Dermis blood vessel endothelial cell (primary cell): ENCODE measurements around the gene SNX30. TPM values are rescaled to one million over a fixed set of nuclear protein-coding genes. Genes with fewer than 3 reads are reported as not detected.

Experiments
- DNase-seq: peaks from one replicate; pipeline ENCODE4 v3.0.0; 2010
- total RNA-seq: library from RNA; depleted of rRNA; stranded (reverse); fragments of >200 nt; gene quantifications from 2 replicates; pipeline ENCODE4 v1.2.3, GENCODE V29; 2014

The SNX30 gene
- total RNA-seq, 1 donor from 2014 or later, result 8.5 TPM

DNA sequence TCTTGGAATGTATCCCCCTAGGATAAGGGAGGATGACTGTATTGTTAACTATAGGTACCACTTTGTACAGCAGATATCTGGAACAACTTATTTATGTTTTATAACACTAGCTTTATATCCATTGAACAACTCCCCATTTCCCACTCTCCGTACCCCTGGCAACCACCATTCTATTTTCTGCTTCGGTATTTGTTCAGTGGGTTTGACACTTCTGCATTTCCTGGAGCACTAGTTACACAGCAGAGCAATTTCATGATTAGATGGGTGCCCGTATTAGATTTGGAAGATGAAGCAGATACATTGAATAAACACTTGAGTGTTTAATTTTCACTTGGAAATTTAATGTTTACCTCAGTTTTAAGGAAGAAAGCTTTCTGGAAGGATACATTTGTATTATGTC, 72.7 kb downstream of the SNX30 start:
- no peak for DNase-seq

DNA sequence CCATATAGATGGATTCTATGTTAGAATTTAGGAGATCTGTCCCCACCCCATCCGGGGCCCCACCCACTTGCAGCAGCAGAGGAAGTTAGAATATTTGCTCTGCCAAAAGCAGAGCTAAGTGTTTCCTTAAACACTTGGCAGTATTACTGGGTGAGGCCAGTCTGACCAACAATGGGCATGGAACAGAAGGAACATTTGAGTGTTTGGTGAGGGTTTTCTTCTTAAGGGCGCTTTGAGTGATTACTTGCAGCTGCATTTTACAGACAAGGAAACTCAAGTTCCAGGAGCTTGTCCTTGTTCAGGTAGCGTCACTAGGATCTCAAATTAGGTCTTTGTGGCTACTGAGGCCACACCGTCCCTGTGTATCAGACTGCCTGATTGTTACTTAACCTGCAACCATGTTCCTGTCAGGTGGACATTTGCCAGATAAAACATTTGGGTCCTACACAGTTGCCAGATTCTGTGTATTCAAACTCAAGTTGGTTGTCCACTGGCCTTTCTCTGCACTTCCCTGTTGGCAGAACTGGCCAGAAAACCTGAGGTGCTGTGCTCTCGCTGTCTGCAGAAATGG, 80.8 kb downstream of the SNX30 start:
- peak; percentile 45 for DNase-seq

DNA sequence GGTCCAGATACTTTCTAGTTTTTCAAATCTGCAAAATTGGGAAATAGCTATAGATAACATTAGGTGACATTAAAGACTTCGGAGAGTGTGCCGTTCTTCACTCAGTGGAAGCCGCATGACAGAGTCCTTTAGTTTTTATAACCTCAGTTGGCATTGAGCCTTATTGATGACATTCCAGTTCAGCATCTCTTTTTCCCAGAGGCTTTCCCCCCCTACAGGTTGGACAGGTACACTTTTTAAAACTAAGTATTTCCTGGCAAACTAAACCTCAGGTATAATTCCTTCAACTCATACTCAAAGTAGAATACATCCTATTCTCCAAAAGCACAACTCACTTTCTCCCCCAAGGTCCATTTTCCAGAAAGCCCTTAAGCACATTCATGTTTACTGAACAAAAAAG, 81.4 kb downstream of the SNX30 start:
- DNase-seq, result no peak

DNA sequence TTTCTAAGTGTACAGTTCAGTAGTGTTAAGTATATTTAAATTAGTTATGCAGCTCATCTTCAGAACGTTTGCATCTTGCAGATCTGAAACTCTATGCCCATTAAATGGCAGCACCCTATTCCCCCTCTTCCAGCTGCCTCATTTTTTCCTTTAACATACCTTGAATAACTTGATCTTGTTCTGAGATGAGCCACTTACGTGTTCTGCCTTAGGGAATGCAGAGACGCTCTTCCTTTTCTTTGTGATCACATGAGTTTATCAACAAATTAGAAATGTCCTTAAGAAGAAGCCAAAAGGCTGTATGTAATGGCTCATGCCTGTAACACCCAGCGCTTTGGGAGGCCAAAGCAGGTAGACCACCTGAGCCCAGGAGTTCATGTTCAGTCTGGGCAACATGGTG, 82.5 kb downstream of the SNX30 start:
- DNase-seq, result no peak

DNA sequence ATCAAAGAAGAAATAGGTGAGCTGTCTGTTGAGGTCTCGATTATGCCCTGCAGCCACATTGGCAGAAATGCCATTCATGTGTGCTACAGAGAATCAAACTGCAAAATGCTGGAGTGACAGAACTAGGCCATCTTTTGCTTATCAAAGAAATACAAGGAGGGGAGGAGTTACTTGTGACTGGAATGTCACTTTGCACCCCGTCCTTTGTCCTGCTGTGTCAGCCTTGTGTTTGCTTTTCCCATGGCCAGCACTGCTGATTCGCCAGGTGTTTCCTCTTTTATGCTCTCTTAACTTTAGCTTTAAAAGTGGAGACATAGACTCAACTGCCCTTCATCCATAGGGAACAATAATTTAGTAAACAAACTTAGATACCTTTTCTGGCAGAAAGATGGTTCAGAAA, 85.8 kb downstream of the SNX30 start:
- peak; percentile 48 for DNase-seq

DNA sequence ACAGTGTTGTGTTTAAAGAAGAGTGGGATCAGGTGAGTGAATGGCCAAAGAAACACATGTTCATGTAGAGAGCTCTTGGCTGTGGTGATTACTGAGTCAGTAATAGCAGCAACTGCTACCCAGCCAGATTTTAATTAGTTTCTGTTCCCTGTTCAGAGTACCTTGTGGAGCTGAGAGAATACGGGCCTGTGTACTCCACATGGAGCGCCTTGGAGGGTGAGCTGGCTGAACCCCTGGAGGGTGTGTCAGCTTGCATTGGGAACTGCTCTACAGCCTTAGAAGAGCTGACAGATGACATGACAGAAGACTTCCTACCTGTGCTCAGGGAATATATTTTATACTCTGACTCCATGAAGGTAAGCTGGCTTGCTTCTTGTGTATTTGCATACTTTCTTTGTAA, 87.8 kb downstream of the SNX30 start:
- no peak for DNase-seq

DNA sequence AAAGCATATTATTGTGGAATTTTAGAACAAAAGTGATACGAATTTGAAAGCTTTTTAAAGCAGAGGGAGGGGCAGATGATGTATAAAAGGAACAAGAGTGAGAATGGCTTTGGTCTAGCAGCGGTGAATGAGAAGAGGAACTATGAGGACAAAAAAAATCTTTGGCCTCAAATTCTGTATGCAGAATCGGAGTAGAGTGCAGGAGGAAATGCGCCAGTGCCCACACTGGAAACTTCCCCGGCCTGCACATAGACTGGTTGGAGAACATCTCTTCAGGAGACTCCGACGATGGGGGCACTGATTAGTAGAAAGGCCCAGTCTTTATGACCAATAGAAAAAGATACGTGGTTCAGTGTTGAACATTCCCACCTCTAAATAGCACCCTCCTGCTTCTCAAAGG, 88.8 kb downstream of the SNX30 start:
- DNase-seq, result no peak

DNA sequence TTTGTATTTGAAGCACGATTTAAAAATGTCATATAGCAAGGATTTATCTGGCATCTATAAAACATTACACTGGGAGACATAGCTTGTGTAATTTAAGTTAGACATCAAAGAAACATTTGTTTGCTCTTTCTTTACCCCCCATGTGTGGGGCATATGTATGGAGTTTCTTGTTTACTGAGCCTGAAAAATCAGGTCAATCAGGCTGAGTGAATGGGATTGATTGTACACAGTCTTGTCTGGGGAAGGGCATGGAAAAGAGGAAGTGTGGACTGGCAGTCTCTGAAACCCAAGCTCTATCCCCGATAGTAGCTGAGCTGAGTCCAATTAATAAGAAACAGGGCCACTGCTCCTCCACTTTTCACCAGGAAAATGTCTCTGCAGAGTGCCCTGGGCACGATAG, 90.7 kb downstream of the SNX30 start:
- no peak for DNase-seq

DNA sequence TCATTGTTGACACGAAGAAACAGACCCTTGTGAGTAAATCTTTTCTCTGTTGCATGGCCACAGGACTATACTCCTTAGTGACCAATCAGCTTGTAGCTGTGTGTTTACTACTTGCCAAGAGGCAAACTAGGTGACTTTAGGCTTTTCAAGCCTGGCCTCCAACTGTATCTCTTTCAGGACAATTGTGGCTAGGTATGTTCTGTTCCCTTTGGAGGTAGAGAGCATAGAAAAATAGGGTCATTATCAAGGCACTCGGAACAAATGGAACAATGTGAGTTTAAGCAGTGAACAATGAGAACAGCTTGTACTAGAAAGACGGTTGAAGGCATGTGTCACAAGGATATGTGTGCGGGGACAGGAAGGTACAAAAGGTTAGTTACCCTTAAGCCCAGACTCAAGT, 92.0 kb downstream of the SNX30 start:
- DNase-seq, result no peak

DNA sequence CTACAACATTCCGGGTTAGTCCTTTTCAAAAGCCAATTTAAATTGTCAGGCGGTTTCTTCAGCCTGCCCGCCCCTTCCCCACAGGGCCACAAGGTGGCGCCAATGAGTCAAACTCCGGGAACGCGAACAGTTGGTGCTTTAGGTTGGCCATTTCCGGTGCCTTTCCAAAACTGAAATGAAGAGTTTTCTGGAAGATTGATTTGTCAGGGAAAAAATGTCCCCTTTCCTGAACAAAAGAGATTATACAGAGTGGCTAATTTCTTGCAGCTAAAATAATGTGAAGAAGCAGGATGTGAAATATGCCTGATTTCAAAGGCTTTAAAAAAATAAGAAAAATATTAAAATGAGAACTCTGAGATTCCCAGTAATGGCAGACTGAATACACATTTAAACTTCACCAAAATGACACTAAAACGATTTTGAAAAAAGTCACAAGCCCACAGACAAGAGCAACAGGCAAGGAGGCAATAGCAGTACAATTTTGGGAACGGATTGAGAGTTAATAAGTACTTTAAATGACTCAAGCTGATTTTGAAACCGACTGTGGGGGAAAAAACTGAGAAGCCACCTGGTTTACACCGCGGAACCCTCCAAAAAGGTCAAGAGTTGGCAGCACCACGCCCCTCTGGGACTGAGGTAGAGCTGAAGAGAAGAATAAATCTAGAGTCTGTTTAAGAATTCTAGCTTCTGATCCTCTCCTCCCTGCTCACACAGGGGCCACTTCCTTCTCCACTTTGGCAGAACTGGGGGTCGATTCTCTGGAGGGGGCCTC, 94.4 kb downstream of the SNX30 start:
- DNase-seq, result peak; percentile 76

DNA sequence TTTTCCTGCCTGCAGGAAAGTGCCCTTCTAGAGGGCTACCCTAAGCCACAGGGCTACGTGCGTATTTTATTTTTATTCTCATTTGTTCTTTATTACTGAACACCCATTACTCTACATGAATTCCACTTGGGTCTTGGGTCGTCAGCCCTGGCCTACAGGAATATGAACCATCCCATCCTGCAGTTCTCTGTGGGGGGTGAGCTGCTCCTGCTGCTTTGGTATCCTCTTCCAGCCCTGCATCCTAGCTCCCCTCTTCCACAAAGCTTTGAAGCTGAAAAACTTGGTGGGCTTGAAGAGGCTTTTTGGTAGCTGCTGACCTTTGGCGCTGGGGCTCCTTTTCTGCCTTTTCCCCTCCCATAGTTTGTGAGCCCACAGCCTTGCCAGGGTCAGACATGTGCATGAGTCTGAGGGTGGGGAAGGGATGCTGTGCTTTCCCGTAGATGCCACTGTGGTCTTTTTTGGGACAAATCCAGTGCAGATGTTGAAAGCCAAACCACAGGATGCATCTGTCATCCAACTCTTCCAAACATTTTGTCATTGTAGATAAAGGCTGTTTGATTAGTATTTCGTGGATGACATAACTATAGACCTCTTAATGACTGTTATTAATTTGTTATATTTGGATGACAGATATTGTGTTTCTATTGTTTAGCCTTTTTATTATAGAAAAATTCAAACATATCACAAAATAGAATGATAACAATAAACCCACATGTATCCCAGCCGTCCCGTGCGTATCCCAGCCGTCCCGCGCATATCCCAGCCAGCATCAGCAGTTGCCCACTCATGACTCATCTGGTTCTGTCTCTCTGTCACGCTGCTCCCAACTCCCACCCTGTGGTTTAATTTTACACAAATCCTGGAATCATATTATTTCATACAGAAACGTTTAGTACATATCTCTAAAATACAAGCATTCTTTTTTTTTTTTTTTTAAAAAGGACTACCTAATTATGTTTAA, 96.2 kb downstream of the SNX30 start:
- peak; percentile 9 for DNase-seq

DNA sequence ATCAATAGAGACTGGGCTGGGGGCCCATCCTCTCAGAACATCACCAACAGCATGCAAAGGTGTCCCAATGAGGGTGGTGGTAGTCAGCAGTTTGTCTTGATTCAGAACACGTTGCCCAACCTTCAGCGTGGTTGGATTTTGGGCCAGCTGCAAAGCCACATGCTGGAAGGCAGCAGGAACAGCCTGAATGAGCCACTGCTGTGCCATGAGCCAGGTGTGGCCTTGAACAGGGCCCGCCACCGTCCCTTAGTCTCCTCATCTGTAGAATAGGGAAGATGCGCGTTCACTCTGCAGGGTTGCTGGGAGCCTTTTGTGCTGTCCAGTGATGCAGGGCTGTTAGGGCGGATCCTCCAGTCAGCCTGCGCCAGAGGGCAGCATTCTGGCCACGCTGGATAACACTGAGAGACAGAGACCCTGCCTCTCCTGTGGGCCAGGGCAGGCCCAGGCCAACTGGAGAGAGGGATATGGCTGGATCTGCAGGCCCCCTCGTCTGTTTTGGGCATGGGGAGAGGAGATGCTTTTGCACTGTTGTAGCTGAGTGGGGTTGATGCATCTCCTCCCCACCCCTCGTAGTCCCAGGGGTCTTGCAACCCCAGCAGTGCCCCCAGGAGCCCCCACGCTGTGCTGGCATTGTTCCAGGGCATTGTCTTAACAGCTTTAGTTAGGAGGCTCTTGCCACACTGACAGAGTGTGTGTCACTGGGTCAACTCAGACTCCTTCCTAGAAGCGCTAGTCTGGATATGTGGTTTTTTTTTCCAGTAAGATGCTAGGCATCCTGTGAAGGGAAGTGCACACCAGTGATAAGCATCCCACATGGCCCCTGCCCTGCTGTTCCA, 98.0 kb downstream of the SNX30 start:
- no peak for DNase-seq

DNA sequence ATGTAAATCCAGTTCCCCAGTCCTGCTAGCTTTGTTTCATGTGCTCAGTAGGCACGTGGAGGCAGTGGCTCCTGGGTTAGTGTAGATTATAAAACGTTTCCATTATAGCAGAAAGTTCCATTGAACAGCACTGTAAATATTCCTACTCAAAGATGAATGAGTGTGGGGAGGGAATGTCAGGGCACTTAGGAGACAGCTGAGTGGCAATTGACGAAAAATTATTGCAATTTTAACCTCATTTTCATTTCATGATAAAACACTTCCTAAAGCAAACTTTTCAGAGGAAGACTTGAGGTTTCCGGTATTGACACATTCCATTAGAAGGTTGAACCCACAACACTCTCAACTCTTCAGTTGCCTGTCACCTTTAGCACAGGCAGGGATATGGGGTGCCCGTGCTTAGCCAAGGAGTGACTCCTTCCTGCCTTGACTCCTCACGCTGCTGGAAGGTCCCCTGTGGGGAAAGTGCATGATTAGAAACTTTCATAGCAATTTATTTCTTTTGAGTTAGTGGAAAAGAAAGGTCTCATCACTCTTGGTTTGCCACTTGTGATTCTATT, 98.9 kb downstream of the SNX30 start:
- no peak for DNase-seq

DNA sequence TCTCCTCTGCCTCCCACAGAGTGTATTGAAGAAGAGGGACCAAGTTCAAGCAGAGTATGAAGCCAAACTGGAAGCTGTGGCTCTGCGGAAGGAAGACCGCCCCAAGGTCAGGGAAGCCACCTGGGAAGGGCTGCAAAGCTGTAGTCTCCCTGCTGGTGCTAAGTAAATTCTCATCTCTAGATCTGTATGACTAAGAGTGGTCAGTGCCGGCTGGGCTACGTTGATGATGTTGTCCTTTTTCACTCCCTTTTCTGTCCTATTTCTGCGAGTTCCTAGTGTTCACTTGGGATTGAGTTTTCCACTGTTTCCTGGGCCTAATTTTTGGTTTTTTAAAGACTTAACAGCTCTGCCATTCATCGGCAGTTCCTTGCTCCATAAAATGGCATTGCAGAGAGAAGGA, 100.3 kb downstream of the SNX30 start:
- no peak for DNase-seq

DNA sequence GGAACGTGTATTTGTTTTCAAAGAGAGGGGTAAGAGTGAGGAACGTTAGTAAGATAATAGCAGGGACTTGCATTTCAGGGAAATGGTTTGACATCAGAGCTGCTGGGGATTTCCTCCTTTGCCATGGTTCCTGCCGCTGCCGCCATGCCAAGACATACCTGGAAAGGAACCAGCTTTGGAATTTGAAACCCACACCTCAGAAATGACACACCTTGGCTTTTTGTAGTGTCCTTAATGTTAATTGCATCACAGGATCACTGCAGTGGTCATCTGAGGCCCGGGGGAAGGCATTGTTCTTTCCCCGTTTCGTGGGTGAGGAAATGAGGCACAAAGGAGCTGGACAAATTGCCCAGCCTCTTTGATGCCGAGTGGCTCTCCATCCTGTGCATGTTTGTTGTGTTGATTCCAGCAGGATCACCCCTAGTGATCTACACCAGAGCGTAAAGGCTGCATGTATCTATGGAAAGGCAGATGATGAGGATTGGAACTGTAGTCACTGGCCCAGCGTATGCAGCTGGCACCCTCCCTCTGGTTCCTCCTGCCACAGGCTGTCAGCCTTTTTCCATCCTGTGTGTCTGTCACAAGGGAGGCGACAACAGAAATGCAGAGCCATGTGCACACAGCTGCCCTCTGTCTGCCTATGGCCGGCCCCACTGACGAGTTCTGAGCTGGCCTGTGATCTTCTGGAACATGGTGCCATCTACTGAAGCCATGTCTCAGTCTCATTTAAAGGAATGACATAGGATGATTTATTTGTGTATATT, 102.4 kb downstream of the SNX30 start:
- no peak for DNase-seq

DNA sequence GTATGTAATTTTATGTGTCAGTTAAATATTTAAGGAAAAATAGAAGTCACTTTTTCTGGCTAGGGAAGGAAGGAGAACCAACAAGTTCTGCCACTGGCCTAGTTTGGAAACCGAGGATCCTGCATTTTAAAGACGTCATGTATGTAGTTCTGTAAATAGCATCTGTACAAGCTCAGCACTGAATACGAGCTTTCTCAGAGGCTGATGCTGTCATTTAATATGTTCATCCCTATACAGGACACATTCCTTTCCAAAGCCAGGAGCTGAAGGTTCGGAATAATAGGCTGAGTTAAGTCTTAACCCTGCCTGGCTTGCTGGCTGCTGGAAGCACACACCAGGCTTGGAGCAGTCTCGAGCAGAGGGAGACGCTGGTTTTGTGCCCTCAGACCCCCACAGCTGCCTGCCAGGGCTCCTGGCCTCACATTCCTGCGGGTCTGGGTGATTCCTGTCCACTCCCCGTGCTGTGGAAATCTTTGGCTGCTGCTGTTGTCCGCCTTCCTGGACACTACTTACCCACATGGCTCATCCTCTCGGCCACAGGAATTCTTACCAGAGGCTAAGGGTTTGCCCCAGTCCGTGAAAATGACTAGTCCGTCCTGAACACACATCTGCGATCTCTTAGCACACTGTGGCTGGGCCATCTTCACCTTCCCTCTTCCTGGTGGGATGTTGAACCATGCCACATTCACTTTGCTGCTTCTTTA, 103.5 kb downstream of the SNX30 start:
- DNase-seq, result no peak

DNA sequence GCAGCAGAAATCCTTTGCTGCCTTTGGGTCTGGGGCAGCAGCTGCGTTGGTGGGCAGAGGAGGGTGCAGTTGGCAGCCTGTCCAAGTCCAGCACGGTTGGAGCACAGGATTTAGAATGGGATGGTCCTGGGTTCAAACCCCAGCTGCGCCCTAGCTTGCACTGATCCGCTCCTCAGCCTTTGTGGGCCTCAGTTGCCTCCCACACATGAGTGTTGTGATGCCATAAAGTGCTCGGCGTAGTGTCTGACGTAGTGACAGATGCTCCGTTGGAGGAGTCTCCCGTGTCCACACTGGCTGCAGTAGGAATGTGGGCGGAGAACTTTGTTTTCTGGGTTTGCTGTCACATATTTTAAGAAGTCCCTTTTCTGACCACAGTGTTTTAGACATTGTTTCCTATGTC, 104.1 kb downstream of the SNX30 start:
- no peak for DNase-seq

DNA sequence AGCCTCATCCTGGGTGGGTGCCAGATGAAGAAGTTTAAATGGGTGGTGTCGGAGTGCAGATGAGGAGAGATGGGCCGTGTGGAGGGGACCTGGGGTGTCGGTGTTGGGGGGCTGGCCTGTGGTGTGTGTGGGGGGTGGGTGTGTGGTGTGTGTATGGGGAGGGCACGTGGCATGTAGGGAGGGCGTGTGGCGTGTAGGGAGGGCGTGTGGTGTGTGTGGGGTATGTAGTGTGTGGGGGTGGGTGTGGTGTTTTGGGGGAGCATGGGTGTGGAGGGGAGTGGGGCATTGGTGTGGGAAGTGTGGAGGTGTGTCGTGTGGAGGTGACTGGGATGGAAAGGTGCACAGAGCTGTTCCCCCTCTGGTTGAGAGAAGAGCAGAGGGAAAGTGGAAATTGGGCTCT, 105.6 kb downstream of the SNX30 start:
- DNase-seq, result no peak

DNA sequence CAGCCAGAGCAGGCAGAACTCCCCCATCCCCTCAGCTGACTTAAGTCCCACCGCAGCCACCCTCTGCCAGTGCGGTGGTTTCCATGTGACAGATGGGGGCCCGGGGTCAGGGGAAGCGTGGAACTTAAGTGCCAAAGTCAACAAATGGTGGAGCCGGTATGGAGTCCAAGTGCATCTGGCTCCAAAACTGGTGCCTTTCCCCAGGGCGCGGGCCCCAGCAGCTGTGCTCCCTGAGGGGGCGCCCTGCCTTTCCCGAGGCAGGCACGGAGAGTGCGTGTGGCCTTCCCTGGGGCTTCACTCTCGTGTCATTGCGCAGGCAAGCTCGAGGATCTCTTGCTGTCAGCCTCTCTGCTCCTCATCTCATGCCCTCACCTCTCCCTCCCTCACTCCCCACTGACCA, 106.3 kb downstream of the SNX30 start:
- DNase-seq, result no peak

DNA sequence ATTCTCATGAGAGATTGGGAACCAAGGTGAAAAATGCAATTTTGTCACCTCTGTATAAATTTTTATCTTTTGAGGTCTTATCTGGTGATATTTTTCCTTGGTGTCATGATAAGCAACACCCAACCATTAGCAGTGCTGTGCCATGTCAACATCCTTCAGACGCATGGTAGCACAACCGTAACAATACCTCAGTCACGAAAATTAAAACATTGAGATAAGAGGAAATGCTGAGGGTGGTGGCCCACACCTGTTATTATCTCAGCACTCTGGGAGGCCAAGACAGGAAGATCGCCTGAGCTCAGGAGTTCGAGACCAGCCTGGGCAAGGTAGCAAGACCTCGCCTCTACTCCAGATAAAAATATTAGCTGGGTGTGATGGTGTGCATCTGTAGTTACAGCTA, 107.4 kb downstream of the SNX30 start:
- DNase-seq, result no peak

DNA sequence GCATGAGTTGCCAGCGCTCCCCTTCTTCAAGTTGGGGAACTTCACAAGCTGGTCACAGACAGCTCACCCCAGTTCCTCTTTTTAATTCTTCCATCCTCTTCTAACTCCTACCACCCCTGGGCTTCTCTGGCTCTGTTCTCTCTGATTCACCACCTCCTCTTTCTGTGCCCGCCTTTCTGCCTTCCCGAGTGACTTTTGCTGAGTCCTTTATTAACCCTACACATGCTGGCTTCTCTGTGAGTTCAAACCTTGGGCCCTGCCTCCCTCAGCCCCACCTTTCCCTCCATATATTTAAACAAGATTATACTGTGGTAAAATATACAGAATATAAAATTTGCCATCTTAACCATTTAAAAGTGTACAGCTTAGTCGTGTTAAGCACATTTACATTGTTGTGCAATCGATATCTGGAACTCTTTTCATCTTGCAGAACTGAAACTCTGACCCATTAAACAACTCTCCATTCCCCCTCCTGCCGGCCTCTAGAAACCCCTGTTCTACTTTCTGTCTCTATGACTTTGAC, 108.1 kb downstream of the SNX30 start:
- DNase-seq, result no peak
